ENCODE measurements around the gene FSTL5.
A peak's percentile ranks its signal among the peaks of the same experiment; 100 is the strongest.

Gene FSTL5

DNA sequence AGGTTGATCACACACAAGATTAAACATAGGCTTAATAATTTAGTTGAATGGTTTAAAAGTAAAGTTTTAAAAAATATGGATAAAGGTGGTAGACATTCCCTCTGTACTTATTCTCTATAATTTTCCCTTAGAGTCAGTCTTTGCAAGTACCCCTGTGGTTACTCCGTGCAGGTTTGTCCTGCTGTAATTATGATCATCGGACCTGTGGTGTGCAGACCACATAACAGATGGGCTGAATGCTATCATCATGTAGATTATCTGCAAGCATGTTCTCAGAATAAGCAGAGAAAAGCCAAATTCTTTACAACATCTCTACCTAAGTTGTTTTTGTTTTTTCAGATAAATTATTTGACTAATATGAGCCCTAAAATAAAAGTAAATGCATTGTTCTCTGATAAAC, 146.8 kb downstream of the FSTL5 start:
- no peak overlapping the region for H3K4me3 ChIP-seq (ENCODE audit: low read depth, low read length)
- TF ChIP-seq, protein P1, sequence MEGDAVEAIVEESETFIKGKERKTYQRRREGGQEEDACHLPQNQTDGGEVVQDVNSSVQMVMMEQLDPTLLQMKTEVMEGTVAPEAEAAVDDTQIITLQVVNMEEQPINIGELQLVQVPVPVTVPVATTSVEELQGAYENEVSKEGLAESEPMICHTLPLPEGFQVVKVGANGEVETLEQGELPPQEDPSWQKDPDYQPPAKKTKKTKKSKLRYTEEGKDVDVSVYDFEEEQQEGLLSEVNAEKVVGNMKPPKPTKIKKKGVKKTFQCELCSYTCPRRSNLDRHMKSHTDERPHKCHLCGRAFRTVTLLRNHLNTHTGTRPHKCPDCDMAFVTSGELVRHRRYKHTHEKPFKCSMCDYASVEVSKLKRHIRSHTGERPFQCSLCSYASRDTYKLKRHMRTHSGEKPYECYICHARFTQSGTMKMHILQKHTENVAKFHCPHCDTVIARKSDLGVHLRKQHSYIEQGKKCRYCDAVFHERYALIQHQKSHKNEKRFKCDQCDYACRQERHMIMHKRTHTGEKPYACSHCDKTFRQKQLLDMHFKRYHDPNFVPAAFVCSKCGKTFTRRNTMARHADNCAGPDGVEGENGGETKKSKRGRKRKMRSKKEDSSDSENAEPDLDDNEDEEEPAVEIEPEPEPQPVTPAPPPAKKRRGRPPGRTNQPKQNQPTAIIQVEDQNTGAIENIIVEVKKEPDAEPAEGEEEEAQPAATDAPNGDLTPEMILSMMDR (IDR thresholded peaks at IDR 0.05; ENCODE audit: insufficient read depth, low read length, missing control alignments) = no peak
- DNase-seq (ENCODE audit: low read depth, low spot score) = no peak
- ChIA-PET POLR2A (no interaction called here), CTCF (no interaction called here)

DNA sequence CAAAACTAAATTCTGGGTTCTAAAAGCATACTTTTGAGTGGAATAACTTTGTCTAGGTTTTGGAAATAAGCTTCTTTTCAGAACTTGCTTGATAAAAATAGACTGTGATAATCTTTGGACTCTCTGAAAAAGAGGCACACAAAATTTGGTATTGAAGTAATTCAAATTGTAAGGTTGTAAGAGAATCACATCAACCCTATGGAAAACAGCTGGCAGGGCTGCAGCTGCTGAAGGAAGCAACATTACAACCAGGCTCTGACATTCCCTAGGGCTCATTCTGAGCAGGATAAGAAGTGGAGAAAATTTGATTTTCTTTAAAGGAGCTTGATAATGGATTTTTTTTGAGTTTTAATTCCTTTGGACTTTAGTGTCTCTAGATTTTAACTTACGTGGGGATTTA, 147.6 kb downstream of the FSTL5 start:
- ChIA-PET CTCF (no interaction called here), POLR2A (no interaction called here)
- DNase-seq (ENCODE audit: low read depth, low spot score) = no peak
- H3K4me3 ChIP-seq (ENCODE audit: low read depth, low read length) = no peak overlapping the region
- TF ChIP-seq, protein P1 (IDR thresholded peaks at IDR 0.05; ENCODE audit: insufficient read depth, low read length, missing control alignments) = no peak

DNA sequence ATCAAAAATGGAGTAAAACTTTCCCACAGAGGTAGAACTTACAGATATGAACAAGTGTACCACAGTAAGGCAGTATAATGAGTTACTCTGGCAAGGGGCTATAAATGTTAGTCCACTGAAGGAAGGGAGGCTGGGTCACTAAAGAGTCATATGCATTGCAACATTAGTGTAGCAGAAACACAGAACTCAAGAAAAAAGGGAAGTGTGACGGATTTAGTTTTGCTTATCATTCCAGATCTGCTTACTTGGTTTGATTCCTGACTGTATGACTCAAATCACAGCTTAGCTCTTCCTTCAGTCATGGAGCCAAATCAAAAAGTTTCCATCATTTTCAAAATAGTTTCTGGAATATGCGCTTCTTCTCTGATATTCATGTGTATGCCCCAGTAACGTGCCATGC, 148.7 kb downstream of the FSTL5 start:
- DNase-seq (ENCODE audit: low read depth, low spot score) = peak; percentile 45
- TF ChIP-seq, protein P1 (IDR thresholded peaks at IDR 0.05; ENCODE audit: insufficient read depth, low read length, missing control alignments) = no peak
- no peak overlapping the region for H3K4me3 ChIP-seq (ENCODE audit: low read depth, low read length)
- ChIA-PET CTCF (interaction anchor here (0.6 kb wide), 1 partner anchor 37 kb away, joined by 3 read pairs; no protein-coding TSS in a partner anchor), POLR2A (no interaction called here)

DNA sequence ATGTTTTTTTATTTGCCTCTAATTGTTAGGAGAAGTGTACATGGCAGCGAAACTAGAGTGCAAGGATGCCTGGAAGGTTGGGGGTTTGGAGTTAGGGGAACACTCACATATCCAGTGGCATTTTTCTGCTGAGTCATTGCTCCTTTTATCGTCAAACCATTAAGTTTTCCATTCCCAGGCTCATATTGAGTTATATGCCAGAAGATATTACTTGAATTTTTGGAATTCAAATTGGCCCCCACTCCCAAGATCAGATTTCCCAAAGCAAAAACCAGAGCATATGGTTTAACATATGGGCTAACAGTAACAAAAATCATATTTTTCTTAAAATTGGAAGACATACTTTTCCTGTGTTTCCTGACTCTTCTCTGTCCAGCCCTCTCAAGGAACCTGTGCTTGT, 152.7 kb downstream of the FSTL5 start:
- no peak overlapping the region for H3K4me3 ChIP-seq (ENCODE audit: low read depth, low read length)
- POLR2A ChIA-PET = no interaction called here
- DNase-seq (ENCODE audit: low read depth, low spot score) = no peak
- TF ChIP-seq, protein P1 (IDR thresholded peaks at IDR 0.05; ENCODE audit: insufficient read depth, low read length, missing control alignments) = no peak
- CTCF ChIA-PET = no interaction called here

DNA sequence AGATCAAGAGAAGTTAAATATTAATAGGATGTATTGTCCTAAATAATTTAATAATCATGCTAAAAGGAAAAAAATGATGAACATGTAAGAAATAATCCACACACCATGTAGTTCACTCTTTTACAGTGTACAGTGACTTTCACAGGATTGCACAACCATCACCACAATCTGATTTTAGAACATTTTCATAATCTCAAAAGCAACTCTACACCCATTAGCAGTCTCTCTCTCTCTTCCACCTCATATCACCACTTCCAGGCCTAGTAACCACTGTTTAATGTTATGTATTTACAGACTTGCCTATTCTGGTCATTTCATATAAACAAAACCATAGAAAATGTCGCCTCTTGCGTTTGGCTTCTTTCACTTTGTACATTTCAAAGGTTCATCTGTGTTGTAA, 153.4 kb downstream of the FSTL5 start:
- TF ChIP-seq, protein P1 (IDR thresholded peaks at IDR 0.05; ENCODE audit: insufficient read depth, low read length, missing control alignments) = no peak
- POLR2A ChIA-PET = no interaction called here
- DNase-seq (ENCODE audit: low read depth, low spot score) = no peak
- H3K4me3 ChIP-seq (ENCODE audit: low read depth, low read length) = no peak overlapping the region
- CTCF ChIA-PET = no interaction called here

DNA sequence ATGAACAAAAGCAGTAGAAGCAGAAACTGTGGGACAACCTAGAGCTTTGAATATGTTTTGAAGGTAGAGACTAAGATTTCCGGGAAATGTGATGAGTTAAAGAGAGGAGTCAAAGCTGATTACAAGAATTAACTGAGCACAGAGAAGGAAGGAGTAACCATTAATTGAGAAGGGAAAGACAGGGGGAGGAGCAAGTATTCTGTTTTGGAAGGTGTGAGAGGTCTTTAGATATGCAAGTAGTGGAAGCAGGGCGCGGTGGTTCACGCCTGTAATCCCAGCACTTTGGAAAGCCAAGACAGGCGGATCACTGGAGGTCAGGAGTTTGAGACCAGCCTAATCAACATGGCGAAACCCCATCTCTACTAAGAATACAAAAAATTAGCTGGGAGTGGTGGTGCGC, 171.5 kb downstream of the FSTL5 start:
- POLR2A ChIA-PET = no interaction called here
- H3K4me3 ChIP-seq (ENCODE audit: low read depth, low read length) = no peak overlapping the region
- CTCF ChIA-PET = no interaction called here
- TF ChIP-seq, protein P1 (IDR thresholded peaks at IDR 0.05; ENCODE audit: insufficient read depth, low read length, missing control alignments) = no peak
- no peak for DNase-seq (ENCODE audit: low read depth, low spot score)

Data from AG04449 (cell line).